Thyroid gland (tissue), 4 donors: ENCODE data around the gene CANT1.

Source experiments
- POLR2A ChIP-seq, 2 donors: fragments of 450-650 bp; IDR thresholded peaks; one replicate each; pipeline ENCODE4 v1.6.1; 2017; ENCODE audit warnings: antibody characterized with exemption in 2 of 2, mild to moderate bottlenecking in 2 of 2, moderate library complexity in 1 of 2
- TF ChIP-seq, protein P1 (sequence below), 6 experiments: fragments of 200-600 bp in 3 of 6; fragments of 450-650 bp in 3 of 6; sonication (generic) in 3 of 6; IDR thresholded peaks; one replicate each; pipeline ENCODE4 v1.5.1; 2016 to 2019; ENCODE audit warnings: antibody characterized with exemption in 6 of 6, mild to moderate bottlenecking in 2 of 6, inconsistent platforms in 1 of 6, moderate library complexity in 1 of 6

GRCh38 chr17:79022507-79022991 is 13.0 kb upstream of the CANT1 start:
- TF ChIP-seq, protein P1, sequence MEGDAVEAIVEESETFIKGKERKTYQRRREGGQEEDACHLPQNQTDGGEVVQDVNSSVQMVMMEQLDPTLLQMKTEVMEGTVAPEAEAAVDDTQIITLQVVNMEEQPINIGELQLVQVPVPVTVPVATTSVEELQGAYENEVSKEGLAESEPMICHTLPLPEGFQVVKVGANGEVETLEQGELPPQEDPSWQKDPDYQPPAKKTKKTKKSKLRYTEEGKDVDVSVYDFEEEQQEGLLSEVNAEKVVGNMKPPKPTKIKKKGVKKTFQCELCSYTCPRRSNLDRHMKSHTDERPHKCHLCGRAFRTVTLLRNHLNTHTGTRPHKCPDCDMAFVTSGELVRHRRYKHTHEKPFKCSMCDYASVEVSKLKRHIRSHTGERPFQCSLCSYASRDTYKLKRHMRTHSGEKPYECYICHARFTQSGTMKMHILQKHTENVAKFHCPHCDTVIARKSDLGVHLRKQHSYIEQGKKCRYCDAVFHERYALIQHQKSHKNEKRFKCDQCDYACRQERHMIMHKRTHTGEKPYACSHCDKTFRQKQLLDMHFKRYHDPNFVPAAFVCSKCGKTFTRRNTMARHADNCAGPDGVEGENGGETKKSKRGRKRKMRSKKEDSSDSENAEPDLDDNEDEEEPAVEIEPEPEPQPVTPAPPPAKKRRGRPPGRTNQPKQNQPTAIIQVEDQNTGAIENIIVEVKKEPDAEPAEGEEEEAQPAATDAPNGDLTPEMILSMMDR (IDR thresholded peaks at IDR 0.05) = no peak
- peak in 1 of 2 donors; percentile 6 for TF ChIP-seq POLR2A (IDR thresholded peaks at IDR 0.05)
